MM.1S (cell line): ENCODE measurements around the gene PYM1.
"Not testable (repeated sequence)": the region's sequence is repeated elsewhere in the genome, so short reads cannot be mapped to it uniquely, and the experiment has no call there.

Experiments used
- DNase-seq: peaks from one replicate; pipeline ENCODE4 v3.0.0-alpha.2; 2015
- H2AFZ ChIP-seq: fragments of 300-600 bp; sonication (generic); 2 replicates; pipeline ENCODE4 v1.6.0; 2016; ENCODE audit warnings: antibody characterized with exemption, low read length
- H3F3A ChIP-seq: fragments of 300-600 bp; sonication (generic); 2 replicates; pipeline ENCODE4 v1.6.1; 2016; ENCODE audit warnings: mild to moderate bottlenecking, antibody characterized with exemption, low read length, moderate library complexity, mixed read lengths; ENCODE audit not compliant: insufficient read depth
- H3K27ac ChIP-seq: fragments of 300-600 bp; sonication (generic); 2 replicates; pipeline ENCODE4 v1.5.1; 2016; ENCODE audit warnings: mild to moderate bottlenecking, low read length
- H3K27me3 ChIP-seq: fragments of 300-600 bp; sonication (generic); replicated peaks from 2 replicates; pipeline ENCODE4 v1.6.0; 2016; ENCODE audit warnings: low read length; ENCODE audit not compliant: insufficient read depth
- H3K36me3 ChIP-seq: fragments of 300-600 bp; sonication (generic); replicated peaks from 2 replicates; pipeline ENCODE4 v1.6.1; 2016; ENCODE audit warnings: mild to moderate bottlenecking, low read length, mixed read lengths; ENCODE audit not compliant: insufficient read depth
- H3K4me1 ChIP-seq: fragments of 300-600 bp; sonication (generic); 2 replicates; pipeline ENCODE4 v1.6.1; 2016; ENCODE audit warnings: low read length, mixed read lengths
- H3K4me2 ChIP-seq: fragments of 300-600 bp; sonication (generic); 2 replicates; pipeline ENCODE4 v1.6.0; 2016; ENCODE audit warnings: low read depth, low read length
- H3K4me3 ChIP-seq: fragments of 300-600 bp; sonication (generic); 2 replicates; pipeline ENCODE4 v1.5.1; 2016; ENCODE audit warnings: low read length, mixed read lengths
- H3K79me2 ChIP-seq: fragments of 300-600 bp; sonication (generic); 2 replicates; pipeline ENCODE4 v1.6.1; 2016; ENCODE audit warnings: mixed run types, low read length, mixed read lengths
- H3K9ac ChIP-seq: fragments of 300-600 bp; sonication (generic); 2 replicates; pipeline ENCODE4 v1.6.1; 2016; ENCODE audit warnings: low read length, mixed read lengths
- H3K9me2 ChIP-seq: fragments of 300-600 bp; sonication (generic); replicated peaks from 2 replicates; pipeline ENCODE4 v1.6.1; 2016; ENCODE audit warnings: mild to moderate bottlenecking, low read length, mixed read lengths; ENCODE audit not compliant: insufficient read depth
- H3K9me3 ChIP-seq: fragments of 300-600 bp; sonication (generic); replicated peaks from 2 replicates; pipeline ENCODE4 v1.6.1; 2016; ENCODE audit warnings: mild to moderate bottlenecking, low read length, mixed read lengths; ENCODE audit not compliant: insufficient read depth
- H4K20me1 ChIP-seq: fragments of 300-600 bp; sonication (generic); 2 replicates; pipeline ENCODE4 v1.6.1; 2016; ENCODE audit warnings: mild to moderate bottlenecking, low read length, moderate library complexity, mixed read lengths; ENCODE audit not compliant: insufficient read depth
- CTCF ChIP-seq: fragments of 300-600 bp; sonication (generic); IDR thresholded peaks from 2 replicates; pipeline ENCODE4 v1.5.1; 2016; ENCODE audit warnings: antibody characterized with exemption, low read length, mixed read lengths
- EZH2 ChIP-seq: fragments of 300-600 bp; sonication (generic); optimal IDR thresholded peaks from 2 replicates; pipeline ENCODE3; 2017; ENCODE audit warnings: low read depth, mild to moderate bottlenecking, antibody characterized with exemption, low read length, mixed read lengths
- EZH2phosphoT487 ChIP-seq: fragments of 300-600 bp; sonication (generic); IDR thresholded peaks from 2 replicates; pipeline ENCODE4 v1.6.1; 2018; ENCODE audit warnings: antibody characterized with exemption, low read length

The PYM1 gene

GRCh38 chr12:55922126-55922525 lies 5.6 kb downstream of the PYM1 start:
- H3K9me2 ChIP-seq = no peaks in the 10 kb centered on the region
- peaks cover 11% of the 10 kb centered on the region for H3F3A ChIP-seq
- peaks cover 9% of the 10 kb centered on the region for H3K4me1 ChIP-seq
- no peak overlapping the region for H2AFZ ChIP-seq
- DNase-seq = no peak
- no peak overlapping the region for H3K27ac ChIP-seq
- H3K4me3 ChIP-seq = no peak overlapping the region
- H3K36me3 ChIP-seq = peaks cover 3% of the 10 kb centered on the region; the same call in 1 of the 2 replicates
- H3K27me3 ChIP-seq = no peaks in the 10 kb centered on the region
- H3K4me2 ChIP-seq = no peak overlapping the region
- H3K79me2 ChIP-seq = peaks cover 90% of the 10 kb centered on the region
- no peaks in the 10 kb centered on the region; the same call in 1 of the 2 replicates for H4K20me1 ChIP-seq
- H3K9ac ChIP-seq = no peak overlapping the region
- H3K9me3 ChIP-seq = no peaks in the 10 kb centered on the region
- no peak for TF ChIP-seq EZH2
- no peak for TF ChIP-seq EZH2phosphoT487
- TF ChIP-seq CTCF = no peak

GRCh38 chr12:55919032-55919431 lies 8.7 kb downstream of the PYM1 start:
- not testable (repeated sequence) for H3K9me3 ChIP-seq, H3K9ac ChIP-seq, H3K9me2 ChIP-seq, DNase-seq, H2AFZ ChIP-seq, H3K4me3 ChIP-seq, H3K4me1 ChIP-seq, H3K36me3 ChIP-seq, H3F3A ChIP-seq, H3K4me2 ChIP-seq, H3K27ac ChIP-seq, H4K20me1 ChIP-seq, H3K27me3 ChIP-seq
- H3K79me2 ChIP-seq = peaks cover 79% of the 10 kb centered on the region

GRCh38 chr12:55915482-55915859 lies 12.2 kb downstream of the PYM1 start:
- Histone ChIP-seq H3K27ac (no peak overlapping the region), H3K4me3 (no peak overlapping the region), H3K9me3 (no peaks in the 10 kb centered on the region), H3K4me1 (no peaks in the 10 kb centered on the region), H2AFZ (no peak overlapping the region), H3K36me3 (no peaks in the 10 kb centered on the region), H4K20me1 (no peaks in the 10 kb centered on the region), H3K9me2 (no peaks in the 10 kb centered on the region), H3K4me2 (no peak overlapping the region), H3K9ac (no peak overlapping the region), H3K79me2 (peaks cover 58% of the 10 kb centered on the region), H3K27me3 (no peaks in the 10 kb centered on the region), H3F3A (no peaks in the 10 kb centered on the region)
- TF ChIP-seq CTCF (no peak), EZH2phosphoT487 (no peak), EZH2 (no peak)
- no peak for DNase-seq

- peaks cover 34% of the 10 kb centered on the region for H3K79me2 ChIP-seq
- H3F3A ChIP-seq = no peaks in the 10 kb centered on the region
- H3K27me3 ChIP-seq = no peaks in the 10 kb centered on the region
- no peaks in the 10 kb centered on the region for H3K9me3 ChIP-seq
- no peak overlapping the region for H3K4me2 ChIP-seq
- no peak for TF ChIP-seq CTCF
- no peak for TF ChIP-seq EZH2
- no peak for TF ChIP-seq EZH2phosphoT487
- H3K9me2 ChIP-seq = no peaks in the 10 kb centered on the region
- DNase-seq = no peak
- no peak overlapping the region for H2AFZ ChIP-seq
- H3K27ac ChIP-seq = no peak overlapping the region
- no peaks in the 10 kb centered on the region for H3K36me3 ChIP-seq
- no peaks in the 10 kb centered on the region for H4K20me1 ChIP-seq
- no peak overlapping the region for H3K4me3 ChIP-seq
- H3K9ac ChIP-seq = no peak overlapping the region
- H3K4me1 ChIP-seq = no peaks in the 10 kb centered on the region
Observed at GRCh38 chr12:55912908-55913307, 14.8 kb downstream of the PYM1 start.
